Thyroid gland (tissue), 4 donors: ENCODE measurements around the gene TMEM263. TPM values are rescaled to one million over a fixed set of nuclear protein-coding genes. Genes with fewer than 3 reads are reported as not detected.

ENCODE experiments used
- DNase-seq, 2 donors: peaks; one replicate each; pipeline ENCODE4 v3.0.0-alpha.2; 2019
- H3K27ac ChIP-seq, 3 donors: fragments of 200-600 bp; sonication (generic); 1 replicate in 2 of 3; 2 replicates in 1 of 3; pipeline ENCODE4 v1.5.1; 2016 to 2019; ENCODE audit warnings: mild to moderate bottlenecking in 1 of 3, moderate library complexity in 1 of 3
- H3K27me3 ChIP-seq: fragments of 200-600 bp; sonication (generic); one replicate; pipeline ENCODE4 v1.5.1; 2019
- H3K36me3 ChIP-seq, 2 donors: fragments of 200-600 bp; sonication (generic); one replicate each; pipeline ENCODE4 v1.5.1; 2016 to 2019
- H3K4me1 ChIP-seq, 2 donors: fragments of 200-600 bp; sonication (generic); one replicate each; pipeline ENCODE4 v1.5.1; 2017 to 2019
- H3K4me3 ChIP-seq, 3 donors: fragments of 200-600 bp; sonication (generic); replicated peaks in 1 of 3; 1 replicate in 2 of 3; 2 replicates in 1 of 3; pipeline ENCODE4 v1.5.1; 2016; ENCODE audit warnings: mild to moderate bottlenecking in 1 of 3
- H3K9me3 ChIP-seq: fragments of 200-600 bp; sonication (generic); one replicate; pipeline ENCODE4 v1.5.1; 2017
- POLR2A ChIP-seq, 2 donors: fragments of 450-650 bp; IDR thresholded peaks; one replicate each; pipeline ENCODE4 v1.6.1; 2017; ENCODE audit warnings: antibody characterized with exemption in 2 of 2, mild to moderate bottlenecking in 2 of 2, moderate library complexity in 1 of 2
- WGBS, 2 donors: methylation state at CpG; one replicate each; pipeline ENCODE4 v1.1.5; 2017; 5-methylcytosine and 5-hydroxymethylcytosine counted together
- intact Hi-C: fragments of 100-400 bp; cut with DNase I; formaldehyde crosslinking; loops from one replicate; pipeline ENCODE4 v1.15.1; 2023
- total RNA-seq, 4 donors: library from RNA; depleted of rRNA; stranded (reverse); fragments of >200 nt; gene quantifications; one replicate each; pipeline ENCODE4 v1.2.3, GENCODE V29; 2016
- TF ChIP-seq, protein P1 (sequence below), 6 experiments: fragments of 200-600 bp in 3 of 6; fragments of 450-650 bp in 3 of 6; sonication (generic) in 3 of 6; IDR thresholded peaks; one replicate each; pipeline ENCODE4 v1.5.1; 2016 to 2019; ENCODE audit warnings: antibody characterized with exemption in 6 of 6, mild to moderate bottlenecking in 2 of 6, inconsistent platforms in 1 of 6, moderate library complexity in 1 of 6

Gene TMEM263
- total RNA-seq, 4 donors from 2014 or later: 74.3 to 91.0 (median 81.9) TPM

DNA sequence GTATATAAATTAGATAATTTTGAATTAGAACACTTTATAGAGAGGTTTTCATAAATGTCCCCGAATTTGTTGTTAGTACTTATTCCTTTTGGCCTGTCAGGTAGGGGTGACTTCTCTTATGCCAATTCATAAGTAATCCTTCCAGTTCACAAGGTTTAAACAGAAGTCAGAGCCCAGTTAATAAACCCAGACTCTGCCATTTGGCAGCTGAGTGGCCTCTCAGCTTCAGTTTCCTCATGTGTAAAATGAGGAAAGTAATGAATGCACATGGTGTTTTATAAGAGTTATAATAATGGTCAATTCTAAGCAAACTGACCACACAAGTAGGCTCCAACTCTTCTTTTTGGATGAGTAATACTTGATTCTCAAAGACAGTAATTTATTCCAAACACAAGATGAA is 21.0 kb downstream of the TMEM263 start:
- H3K27ac ChIP-seq: peak overlapping the region in 1 of 3 donors; percentile 26
- H3K9me3 ChIP-seq: no peaks in the 10 kb centered on the region
- H3K36me3 ChIP-seq: peaks cover 0 to 2% of the 10 kb centered on the region in 2 donors
- peak in 1 of 2 donors; percentile 38 for DNase-seq
- no peak overlapping the region for H3K4me3 ChIP-seq
- TF ChIP-seq, protein P1, sequence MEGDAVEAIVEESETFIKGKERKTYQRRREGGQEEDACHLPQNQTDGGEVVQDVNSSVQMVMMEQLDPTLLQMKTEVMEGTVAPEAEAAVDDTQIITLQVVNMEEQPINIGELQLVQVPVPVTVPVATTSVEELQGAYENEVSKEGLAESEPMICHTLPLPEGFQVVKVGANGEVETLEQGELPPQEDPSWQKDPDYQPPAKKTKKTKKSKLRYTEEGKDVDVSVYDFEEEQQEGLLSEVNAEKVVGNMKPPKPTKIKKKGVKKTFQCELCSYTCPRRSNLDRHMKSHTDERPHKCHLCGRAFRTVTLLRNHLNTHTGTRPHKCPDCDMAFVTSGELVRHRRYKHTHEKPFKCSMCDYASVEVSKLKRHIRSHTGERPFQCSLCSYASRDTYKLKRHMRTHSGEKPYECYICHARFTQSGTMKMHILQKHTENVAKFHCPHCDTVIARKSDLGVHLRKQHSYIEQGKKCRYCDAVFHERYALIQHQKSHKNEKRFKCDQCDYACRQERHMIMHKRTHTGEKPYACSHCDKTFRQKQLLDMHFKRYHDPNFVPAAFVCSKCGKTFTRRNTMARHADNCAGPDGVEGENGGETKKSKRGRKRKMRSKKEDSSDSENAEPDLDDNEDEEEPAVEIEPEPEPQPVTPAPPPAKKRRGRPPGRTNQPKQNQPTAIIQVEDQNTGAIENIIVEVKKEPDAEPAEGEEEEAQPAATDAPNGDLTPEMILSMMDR (IDR thresholded peaks at IDR 0.05): no peak
- TF ChIP-seq POLR2A (IDR thresholded peaks at IDR 0.05): no peak
- peaks cover 61 to 63% of the 10 kb centered on the region in 2 donors for H3K4me1 ChIP-seq
- no peaks in the 10 kb centered on the region for H3K27me3 ChIP-seq
- WGBS, 2 donors: 45 to 64% methylated on average over 1 of the region's 1 CpG
- intact Hi-C loops: no loop called here

DNA sequence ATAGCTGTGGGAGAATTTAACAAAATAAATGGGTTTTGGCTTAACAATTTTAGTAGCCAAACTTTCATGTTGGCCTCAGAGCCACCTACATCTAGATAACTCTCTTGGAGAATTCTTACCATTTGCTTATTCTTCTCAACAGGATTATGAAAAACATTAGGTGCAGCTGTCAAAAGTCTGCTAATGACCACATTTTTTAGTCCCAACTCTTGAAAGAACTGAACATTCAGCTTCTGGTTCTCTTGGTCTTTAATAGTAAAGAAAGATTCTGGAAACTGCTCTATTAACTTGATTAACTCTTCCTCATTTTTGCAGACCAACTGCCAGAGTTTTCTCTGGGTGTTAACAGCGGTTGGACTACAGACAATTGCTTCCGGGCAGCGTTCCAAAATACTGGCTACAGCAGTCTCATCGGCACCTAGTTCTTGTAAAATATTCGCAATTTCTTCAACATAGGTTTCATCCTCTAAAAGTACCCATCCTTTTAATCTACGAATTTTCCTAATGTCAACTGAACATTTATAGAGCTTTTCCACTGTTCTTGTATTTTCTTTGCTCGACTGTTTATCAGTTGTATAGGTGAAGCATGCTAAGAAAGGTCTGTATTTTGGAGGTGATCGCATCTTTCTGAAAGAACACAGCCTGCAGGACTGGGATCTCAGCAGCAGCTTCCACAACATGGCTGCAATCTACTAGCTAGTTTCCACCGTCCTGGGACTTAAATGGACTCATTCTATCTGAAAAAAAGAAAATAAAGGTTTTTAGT is 22.5 kb downstream of the TMEM263 start:
- Histone ChIP-seq H3K4me1 (peaks cover 58 to 60% of the 10 kb centered on the region in 2 donors), H3K27me3 (no peaks in the 10 kb centered on the region), H3K9me3 (no peaks in the 10 kb centered on the region), H3K36me3 (no peaks in the 10 kb centered on the region), H3K27ac (peak overlapping the region; percentile 1 to 36 (median 31)), H3K4me3 (no peak overlapping the region)
- TF ChIP-seq, protein P1 (IDR thresholded peaks at IDR 0.05): no peak
- TF ChIP-seq POLR2A (IDR thresholded peaks at IDR 0.05): no peak
- intact Hi-C loops: no loop called here
- DNase-seq: peak; percentile 79 to 80
- WGBS, 2 donors: 33 to 36% methylated on average over 9 of the region's 9 CpGs

DNA sequence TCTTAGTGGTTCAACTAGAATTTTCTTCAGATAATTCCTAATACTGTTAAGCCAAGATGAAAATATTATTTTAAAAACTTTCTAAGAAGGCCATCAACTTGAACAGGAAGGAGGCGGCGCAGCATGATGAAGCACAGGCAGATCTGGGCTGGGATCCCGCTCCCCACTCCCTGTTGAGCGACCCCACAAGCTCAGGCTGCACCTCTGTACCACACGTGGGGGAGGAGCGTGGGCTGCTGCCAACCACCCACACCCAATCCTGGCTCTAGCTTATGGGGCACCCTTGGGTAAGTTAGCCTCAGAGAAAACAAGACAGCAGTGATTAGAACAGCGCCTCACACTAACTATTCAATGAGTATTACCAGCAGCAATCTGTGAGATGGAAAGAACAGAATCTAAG is 25.2 kb downstream of the TMEM263 start:
- 72 to 75% methylated on average over 7 of the region's 7 CpGs for WGBS, 2 donors
- H3K4me1 ChIP-seq: peaks cover 41 to 52% of the 10 kb centered on the region in 2 donors
- no peaks in the 10 kb centered on the region for H3K27me3 ChIP-seq
- DNase-seq: peak; percentile 32 to 38
- TF ChIP-seq, protein P1 (IDR thresholded peaks at IDR 0.05): no peak
- no peak for TF ChIP-seq POLR2A (IDR thresholded peaks at IDR 0.05)
- H3K27ac ChIP-seq: peak overlapping the region in 1 of 3 donors; percentile 32
- H3K36me3 ChIP-seq: no peaks in the 10 kb centered on the region
- no peak overlapping the region for H3K4me3 ChIP-seq
- H3K9me3 ChIP-seq: no peaks in the 10 kb centered on the region
- intact Hi-C loops: no loop called here

DNA sequence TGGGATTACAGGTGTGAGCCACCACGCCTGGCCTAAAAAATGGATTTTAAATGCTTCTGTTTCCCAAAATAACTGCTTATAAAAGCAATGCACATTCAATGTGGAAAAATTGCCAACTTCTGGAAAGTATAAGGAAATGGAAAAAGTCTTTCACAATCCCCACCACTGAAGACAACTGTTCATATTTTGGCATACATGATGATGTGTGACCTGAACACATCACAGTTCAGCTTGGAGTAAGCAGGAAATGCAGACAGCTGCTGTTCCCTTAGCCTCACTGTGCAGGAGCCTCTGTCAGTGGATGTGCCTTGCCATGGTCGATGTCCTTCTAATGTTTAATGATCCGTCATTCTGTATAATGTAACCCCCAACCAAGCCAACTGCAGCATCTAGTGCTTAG is 26.1 kb downstream of the TMEM263 start:
- DNase-seq: no peak
- no peak overlapping the region for H3K27ac ChIP-seq
- H3K36me3 ChIP-seq: no peaks in the 10 kb centered on the region
- intact Hi-C loops: no loop called here
- no peaks in the 10 kb centered on the region for H3K27me3 ChIP-seq
- TF ChIP-seq, protein P1 (IDR thresholded peaks at IDR 0.05): no peak
- TF ChIP-seq POLR2A (IDR thresholded peaks at IDR 0.05): no peak
- peaks cover 37 to 46% of the 10 kb centered on the region in 2 donors for H3K4me1 ChIP-seq
- H3K9me3 ChIP-seq: no peaks in the 10 kb centered on the region
- WGBS, 2 donors: 80 to 90% methylated on average over 3 of the region's 3 CpGs
- no peak overlapping the region for H3K4me3 ChIP-seq

DNA sequence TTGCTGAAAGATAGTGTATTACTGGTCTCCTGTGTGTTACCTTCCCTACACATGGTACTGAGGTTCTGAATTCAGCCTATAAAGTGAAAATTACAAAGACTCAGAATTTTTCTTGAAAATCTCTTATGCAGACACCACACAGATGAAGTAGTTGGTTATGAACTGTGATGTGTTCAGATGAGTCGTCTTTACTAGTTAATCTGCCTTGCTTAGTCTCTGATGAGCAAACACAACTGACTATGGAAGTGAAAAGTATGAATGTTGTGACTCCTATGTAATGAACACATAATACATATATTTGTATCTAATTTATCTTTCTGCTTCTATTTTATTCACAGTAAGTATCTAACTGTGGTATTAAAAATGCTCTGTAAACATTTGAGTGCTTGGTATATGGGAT is 26.5 kb downstream of the TMEM263 start:
- no peaks in the 10 kb centered on the region for H3K27me3 ChIP-seq
- TF ChIP-seq, protein P1 (IDR thresholded peaks at IDR 0.05): no peak
- no peak for TF ChIP-seq POLR2A (IDR thresholded peaks at IDR 0.05)
- intact Hi-C loops: no loop called here
- DNase-seq: no peak
- H3K36me3 ChIP-seq: no peaks in the 10 kb centered on the region
- no peak overlapping the region for H3K27ac ChIP-seq
- WGBS, 2 donors: 88 to 94% methylated on average over 1 of the region's 1 CpG
- H3K9me3 ChIP-seq: no peaks in the 10 kb centered on the region
- H3K4me1 ChIP-seq: peaks cover 34 to 43% of the 10 kb centered on the region in 2 donors
- H3K4me3 ChIP-seq: no peak overlapping the region
